Liver (tissue), 9 donors: ENCODE results near the gene ZBTB38. TPM values are rescaled to one million over a fixed set of nuclear protein-coding genes. Genes with fewer than 3 reads are reported as not detected.

Experiments
- DNase-seq: peaks from one replicate; pipeline ENCODE4 v3.0.0-alpha.2; 2017; ENCODE audit warnings: low spot score
- H3K27ac ChIP-seq, 2 donors: one replicate each; pipeline ENCODE4 v1.7.0; 2013; ENCODE audit warnings: inconsistent platforms in 2 of 2, low read length in 2 of 2, control low read depth in 1 of 2, low read depth in 1 of 2, mild to moderate bottlenecking in 1 of 2
- H3K27me3 ChIP-seq, 4 donors: one replicate each; pipeline versions ENCODE4 v1.6.1 to v1.7.0; 2013; ENCODE audit warnings: low read length in 3 of 4, inconsistent platforms in 1 of 4, mild to moderate bottlenecking in 1 of 4, moderate library complexity in 1 of 4; ENCODE audit not compliant: control insufficient read depth in 4 of 4, insufficient read depth in 4 of 4
- H3K36me3 ChIP-seq, 4 donors: one replicate each; pipeline versions ENCODE4 v1.6.1 to v1.7.0; 2013; ENCODE audit warnings: low read length in 3 of 4, mild to moderate bottlenecking in 3 of 4, low read depth in 1 of 4, moderate library complexity in 1 of 4; ENCODE audit not compliant: control insufficient read depth in 4 of 4, insufficient read depth in 3 of 4
- H3K4me1 ChIP-seq, 4 donors: one replicate each; pipeline versions ENCODE4 v1.6.1 to v1.7.0; 2013; ENCODE audit warnings: low read length in 3 of 4, mild to moderate bottlenecking in 3 of 4, moderate library complexity in 1 of 4; ENCODE audit not compliant: control insufficient read depth in 4 of 4, insufficient read depth in 4 of 4
- H3K4me3 ChIP-seq, 3 donors: one replicate each; pipeline versions ENCODE4 v1.6.1 to v1.7.0; 2013; ENCODE audit warnings: low read length in 3 of 3, control low read depth in 1 of 3, low read depth in 1 of 3, mild to moderate bottlenecking in 1 of 3
- H3K9ac ChIP-seq, 2 donors: one replicate each; pipeline ENCODE4 v1.7.0; 2013; ENCODE audit warnings: low read length in 2 of 2, mild to moderate bottlenecking in 2 of 2, moderate library complexity in 2 of 2, control low read depth in 1 of 2, low read depth in 1 of 2
- H3K9me3 ChIP-seq, 4 donors: one replicate each; pipeline versions ENCODE4 v1.6.1 to v1.7.0; 2013; ENCODE audit warnings: low read length in 3 of 4; ENCODE audit not compliant: control insufficient read depth in 4 of 4
- ATF3 ChIP-seq: IDR thresholded peaks from 2 replicates; pipeline ENCODE4 v1.6.1; 2016; ENCODE audit warnings: antibody characterized with exemption
- CTCF ChIP-seq: fragments of 150-350 bp; IDR thresholded peaks from 2 replicates; pipeline ENCODE4 v1.5.1; 2017; ENCODE audit warnings: improper control_type of control experiment, low read depth, low read length; ENCODE audit not compliant: missing input control
- EGR1 ChIP-seq, 2 donors: IDR thresholded peaks; 2 replicates each; pipeline ENCODE4 v1.6.1; 2016 to 2018; ENCODE audit warnings: antibody characterized with exemption in 2 of 2, low read depth in 2 of 2
- FOXA1 ChIP-seq: IDR thresholded peaks from 2 replicates; pipeline ENCODE4 v1.6.1; 2016; ENCODE audit warnings: antibody characterized with exemption
- FOXA2 ChIP-seq: IDR thresholded peaks from 2 replicates; pipeline ENCODE4 v1.6.1; 2016; ENCODE audit warnings: antibody characterized with exemption
- GABPA ChIP-seq, 2 donors: IDR thresholded peaks in 1 of 2; conservative IDR thresholded peaks in 1 of 2; 2 replicates each; pipeline ENCODE4 v1.6.1; 2016; ENCODE audit warnings: antibody characterized with exemption in 2 of 2, mild to moderate bottlenecking in 1 of 2, moderate library complexity in 1 of 2
- HNF4A ChIP-seq, 2 donors: conservative IDR thresholded peaks; 2 replicates each; pipeline ENCODE4 v1.6.1; 2016; ENCODE audit warnings: antibody characterized with exemption in 2 of 2, mild to moderate bottlenecking in 2 of 2
- HNF4G ChIP-seq: IDR thresholded peaks from 2 replicates; pipeline ENCODE4 v1.6.1; 2016; ENCODE audit warnings: antibody characterized with exemption
- JUND ChIP-seq, 2 donors: IDR thresholded peaks; 2 replicates each; pipeline ENCODE4 v1.6.1; 2016; ENCODE audit warnings: antibody characterized with exemption in 2 of 2
- NR2F2 ChIP-seq: IDR thresholded peaks from 2 replicates; pipeline ENCODE4 v1.6.1; 2016; ENCODE audit warnings: antibody characterized with exemption
- RAD21 ChIP-seq, 2 donors: IDR thresholded peaks; 2 replicates each; pipeline ENCODE4 v1.6.1; 2016; ENCODE audit warnings: antibody characterized with exemption in 2 of 2, mild to moderate bottlenecking in 2 of 2
- RXRA ChIP-seq, 2 donors: IDR thresholded peaks; 2 replicates each; pipeline ENCODE4 v1.6.1; 2017 to 2018; ENCODE audit warnings: antibody characterized with exemption in 2 of 2, mild to moderate bottlenecking in 1 of 2
- SP1 ChIP-seq: IDR thresholded peaks from 2 replicates; pipeline ENCODE4 v1.6.1; 2018; ENCODE audit warnings: antibody characterized with exemption, mild to moderate bottlenecking
- TAF1 ChIP-seq: conservative IDR thresholded peaks from 2 replicates; pipeline ENCODE4 v1.6.1; 2016; ENCODE audit warnings: antibody characterized with exemption, mild to moderate bottlenecking
- YY1 ChIP-seq: IDR thresholded peaks from 2 replicates; pipeline ENCODE4 v1.6.1; 2016; ENCODE audit warnings: antibody characterized with exemption, mild to moderate bottlenecking
- ZBTB33 ChIP-seq: IDR thresholded peaks from 2 replicates; pipeline ENCODE4 v1.6.1; 2016; ENCODE audit warnings: antibody characterized with exemption
- polyA plus RNA-seq, 2 donors: library from polyadenylated mRNA; stranded (reverse) in 1 of 2; unstranded in 1 of 2; fragments of 200-250 nt in 1 of 2; fragments of >200 nt in 1 of 2; fragmentation: Nextera tagmentation in 1 of 2; extraction: Ambion mirVana in 1 of 2; gene quantifications; one replicate each; pipeline versions ENCODE4 v1.2.1 to v1.2.3, GENCODE V29; 2013 to 2015
- total RNA-seq, 2 donors: library from RNA; depleted of rRNA; stranded (reverse); fragments of >200 nt; gene quantifications; one replicate each; pipeline ENCODE4 v1.2.3, GENCODE V29; 2014
- TF ChIP-seq, protein P1 (sequence below): IDR thresholded peaks from 2 replicates; pipeline ENCODE4 v1.6.1; 2016; ENCODE audit warnings: antibody characterized with exemption, mild to moderate bottlenecking
- TF ChIP-seq, protein P2 (sequence below): IDR thresholded peaks from 2 replicates; pipeline ENCODE4 v1.6.1; 2016; ENCODE audit warnings: antibody characterized with exemption
- donor health status: healthy.
- donor health status: healthy.
- donor health status: healthy.
- donor health status: healthy.
- donor health status: healthy.

The ZBTB38 gene
- total and polyA plus RNA-seq, 4 donors: 9.5 to 57.3 (median 19.5) TPM

- H3K9ac ChIP-seq: no peak overlapping the region
- no peaks in the 10 kb centered on the region for H3K27me3 ChIP-seq
- no peak overlapping the region for H3K27ac ChIP-seq
- H3K4me1 ChIP-seq: peaks cover 0 to 3% (median 0%) of the 10 kb centered on the region in 4 donors
- no peak overlapping the region for H3K4me3 ChIP-seq
- no peaks in the 10 kb centered on the region for H3K36me3 ChIP-seq
- no peak for DNase-seq
- no peak for TF ChIP-seq CTCF
- TF ChIP-seq, protein P1, sequence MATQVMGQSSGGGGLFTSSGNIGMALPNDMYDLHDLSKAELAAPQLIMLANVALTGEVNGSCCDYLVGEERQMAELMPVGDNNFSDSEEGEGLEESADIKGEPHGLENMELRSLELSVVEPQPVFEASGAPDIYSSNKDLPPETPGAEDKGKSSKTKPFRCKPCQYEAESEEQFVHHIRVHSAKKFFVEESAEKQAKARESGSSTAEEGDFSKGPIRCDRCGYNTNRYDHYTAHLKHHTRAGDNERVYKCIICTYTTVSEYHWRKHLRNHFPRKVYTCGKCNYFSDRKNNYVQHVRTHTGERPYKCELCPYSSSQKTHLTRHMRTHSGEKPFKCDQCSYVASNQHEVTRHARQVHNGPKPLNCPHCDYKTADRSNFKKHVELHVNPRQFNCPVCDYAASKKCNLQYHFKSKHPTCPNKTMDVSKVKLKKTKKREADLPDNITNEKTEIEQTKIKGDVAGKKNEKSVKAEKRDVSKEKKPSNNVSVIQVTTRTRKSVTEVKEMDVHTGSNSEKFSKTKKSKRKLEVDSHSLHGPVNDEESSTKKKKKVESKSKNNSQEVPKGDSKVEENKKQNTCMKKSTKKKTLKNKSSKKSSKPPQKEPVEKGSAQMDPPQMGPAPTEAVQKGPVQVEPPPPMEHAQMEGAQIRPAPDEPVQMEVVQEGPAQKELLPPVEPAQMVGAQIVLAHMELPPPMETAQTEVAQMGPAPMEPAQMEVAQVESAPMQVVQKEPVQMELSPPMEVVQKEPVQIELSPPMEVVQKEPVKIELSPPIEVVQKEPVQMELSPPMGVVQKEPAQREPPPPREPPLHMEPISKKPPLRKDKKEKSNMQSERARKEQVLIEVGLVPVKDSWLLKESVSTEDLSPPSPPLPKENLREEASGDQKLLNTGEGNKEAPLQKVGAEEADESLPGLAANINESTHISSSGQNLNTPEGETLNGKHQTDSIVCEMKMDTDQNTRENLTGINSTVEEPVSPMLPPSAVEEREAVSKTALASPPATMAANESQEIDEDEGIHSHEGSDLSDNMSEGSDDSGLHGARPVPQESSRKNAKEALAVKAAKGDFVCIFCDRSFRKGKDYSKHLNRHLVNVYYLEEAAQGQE: no peak
- TF ChIP-seq, protein P2, sequence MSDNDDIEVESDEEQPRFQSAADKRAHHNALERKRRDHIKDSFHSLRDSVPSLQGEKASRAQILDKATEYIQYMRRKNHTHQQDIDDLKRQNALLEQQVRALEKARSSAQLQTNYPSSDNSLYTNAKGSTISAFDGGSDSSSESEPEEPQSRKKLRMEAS: no peak
- TF ChIP-seq FOXA2: no peak
- no peak for TF ChIP-seq NR2F2
- no peak for TF ChIP-seq HNF4A (conservative IDR thresholded peaks at IDR 0.05)
- no peak for TF ChIP-seq GABPA (IDR thresholded peaks at IDR 0.05 in 1 of 2, conservative IDR thresholded peaks at IDR 0.05 in 1 of 2)
- no peak for TF ChIP-seq FOXA1
- no peak for TF ChIP-seq RAD21 (IDR thresholded peaks at IDR 0.05)
- no peak for TF ChIP-seq EGR1 (IDR thresholded peaks at IDR 0.05; ENCODE audit: low read depth in 2 of 2)
- TF ChIP-seq YY1: no peak
- no peak for TF ChIP-seq JUND (IDR thresholded peaks at IDR 0.05)
- TF ChIP-seq TAF1: no peak
- no peak for TF ChIP-seq ZBTB33
- no peak for TF ChIP-seq RXRA (IDR thresholded peaks at IDR 0.05)
- TF ChIP-seq ATF3: no peak
- TF ChIP-seq SP1: no peak
- TF ChIP-seq HNF4G: no peak
- H3K9me3 ChIP-seq: no peaks in the 10 kb centered on the region
Observed at GRCh38 chr3:141371882-141372281, 3.6 kb downstream of the ZBTB38 start.
